ENCODE results near the gene CPVL.
A peak's percentile ranks its signal among the peaks of the same experiment; 100 is the strongest.

Gene CPVL

GRCh38 chr7:29019896-29020295, 126.4 kb downstream of the CPVL start:
- Mint-ChIP-seq H3K27me3 (ENCODE audit: low read depth) (no peaks in the 10 kb centered on the region), H3K4me3 (peak overlapping the region in 1 of 3 experiments; percentile 9), H3K27ac (peak overlapping the region; percentile 31 to 81 (median 73)), H3K36me3 (ENCODE audit: low read depth) (peaks cover 36% of the 10 kb centered on the region), H3K4me1 (peaks cover 21% of the 10 kb centered on the region), H3K9me3 (peaks cover 36% of the 10 kb centered on the region)
- TF ChIP-seq CTCF (IDR thresholded peaks at IDR 0.05; ENCODE audit: unreplicated experiment in 3 of 3), result no peak

GRCh38 chr7:29019387-29019786, 127.0 kb downstream of the CPVL start:
- Mint-ChIP-seq H3K36me3 (ENCODE audit: low read depth) (peaks cover 31% of the 10 kb centered on the region), H3K27ac (peak overlapping the region; percentile 31 to 81 (median 73)), H3K4me1 (peaks cover 21% of the 10 kb centered on the region), H3K9me3 (peaks cover 30% of the 10 kb centered on the region), H3K27me3 (ENCODE audit: low read depth) (no peaks in the 10 kb centered on the region), H3K4me3 (peak overlapping the region in 1 of 3 experiments; percentile 7)
- no peak for TF ChIP-seq CTCF (IDR thresholded peaks at IDR 0.05; ENCODE audit: unreplicated experiment in 3 of 3)

- H3K36me3 Mint-ChIP-seq (ENCODE audit: low read depth), result peaks cover 16% of the 10 kb centered on the region
- H3K27me3 Mint-ChIP-seq (ENCODE audit: low read depth), result no peaks in the 10 kb centered on the region
- TF ChIP-seq CTCF (IDR thresholded peaks at IDR 0.05; ENCODE audit: unreplicated experiment in 3 of 3), result no peak
These were observed 128.6 kb downstream of the CPVL start for GRCh38 chr7:29017713-29018112.

DNA sequence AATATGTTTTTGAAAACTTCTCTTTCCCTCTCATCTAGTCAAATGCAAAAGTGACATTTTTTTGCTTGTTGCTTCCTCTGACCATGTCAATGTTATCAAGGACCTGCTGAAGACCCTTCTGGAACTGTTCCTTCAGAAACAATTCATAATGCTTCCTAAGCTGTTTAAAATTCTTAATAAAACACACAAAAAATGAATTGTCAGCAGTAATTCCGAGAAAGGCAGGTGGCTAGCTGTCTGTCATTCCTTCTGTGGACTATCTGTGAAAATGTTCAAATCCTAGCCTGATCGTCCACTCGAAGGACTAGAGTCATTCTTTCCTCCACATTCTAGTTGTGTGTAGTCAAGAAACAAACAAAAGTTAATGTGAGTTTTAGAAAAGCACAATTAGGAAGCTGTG, 131.6 kb downstream of the CPVL start:
- H3K9me3 Mint-ChIP-seq, result no peaks in the 10 kb centered on the region
- H3K4me1 Mint-ChIP-seq, result peaks cover 15% of the 10 kb centered on the region
- no peak for TF ChIP-seq CTCF (IDR thresholded peaks at IDR 0.05; ENCODE audit: unreplicated experiment in 3 of 3)
- no peaks in the 10 kb centered on the region for H3K27me3 Mint-ChIP-seq (ENCODE audit: low read depth)
- peaks cover 4% of the 10 kb centered on the region for H3K36me3 Mint-ChIP-seq (ENCODE audit: low read depth)
- H3K4me3 Mint-ChIP-seq, result no peak overlapping the region
- H3K27ac Mint-ChIP-seq, result peak overlapping the region in 2 of 3 experiments; percentile 64 to 89

More at GRCh38 chr7:29017713-29018112, 128.6 kb downstream of the CPVL start:
- H3K9me3 Mint-ChIP-seq, result peaks cover 16% of the 10 kb centered on the region
- peak overlapping the region in 1 of 3 experiments; percentile 49 for H3K4me3 Mint-ChIP-seq
- H3K4me1 Mint-ChIP-seq, result peaks cover 21% of the 10 kb centered on the region
- peak overlapping the region; percentile 34 to 49 (median 48) for H3K27ac Mint-ChIP-seq

GRCh38 chr7:29013931-29014330, 132.4 kb downstream of the CPVL start:
- Mint-ChIP-seq H3K4me1 (peaks cover 8% of the 10 kb centered on the region), H3K27me3 (ENCODE audit: low read depth) (no peaks in the 10 kb centered on the region), H3K27ac (peak overlapping the region; percentile 64 to 89 (median 83)), H3K4me3 (no peak overlapping the region), H3K9me3 (no peaks in the 10 kb centered on the region), H3K36me3 (ENCODE audit: low read depth) (peaks cover 4% of the 10 kb centered on the region)
- TF ChIP-seq CTCF (IDR thresholded peaks at IDR 0.05; ENCODE audit: unreplicated experiment in 3 of 3), result no peak

- Mint-ChIP-seq H3K4me3 (no peak overlapping the region), H3K4me1 (peaks cover 13% of the 10 kb centered on the region), H3K27ac (peak overlapping the region; percentile 46 to 83 (median 64)), H3K36me3 (ENCODE audit: low read depth) (peaks cover 4% of the 10 kb centered on the region), H3K9me3 (no peaks in the 10 kb centered on the region), H3K27me3 (ENCODE audit: low read depth) (no peaks in the 10 kb centered on the region)
- TF ChIP-seq CTCF (IDR thresholded peaks at IDR 0.05; ENCODE audit: unreplicated experiment in 3 of 3), result no peak
These were observed 133.1 kb downstream of the CPVL start for GRCh38 chr7:29013082-29013695.

Data from nephron (organoid).